IPS-20b (cell line): ENCODE results near the gene DHX38.

Source experiments
- H3K27ac ChIP-seq: one replicate; pipeline ENCODE4 v1.5.1; 2013; ENCODE audit warnings: low read length
- H3K27me3 ChIP-seq: 2 replicates; pipeline ENCODE4 v1.6.1; 2013; ENCODE audit warnings: mild to moderate bottlenecking, low read length, inconsistent platforms; ENCODE audit not compliant: insufficient read depth
- H3K36me3 ChIP-seq: 2 replicates; pipeline ENCODE4 v1.6.1; 2013; ENCODE audit warnings: low read depth, mild to moderate bottlenecking, inconsistent platforms, low read length, moderate library complexity; ENCODE audit not compliant: insufficient read depth
- H3K4me1 ChIP-seq: 2 replicates; pipeline ENCODE4 v1.6.1; 2013; ENCODE audit warnings: mild to moderate bottlenecking, control low read depth, inconsistent platforms, low read length, moderate library complexity; ENCODE audit not compliant: insufficient read depth
- H3K4me3 ChIP-seq: 2 replicates; pipeline ENCODE4 v1.5.1; 2013; ENCODE audit warnings: mild to moderate bottlenecking, low read length, inconsistent platforms
- H3K9ac ChIP-seq: 2 replicates; pipeline ENCODE4 v1.6.1; 2013; ENCODE audit warnings: low read depth, mild to moderate bottlenecking, inconsistent platforms, low read length, moderate library complexity
- H3K9me3 ChIP-seq: 2 replicates; pipeline ENCODE4 v1.6.1; 2013; ENCODE audit warnings: mild to moderate bottlenecking, low read depth, low read length, inconsistent platforms; ENCODE audit not compliant: insufficient read depth

The DHX38 gene

GRCh38 chr16:72149676-72150464, 56.2 kb downstream of the DHX38 start:
- no peak overlapping the region for H3K9ac ChIP-seq
- H3K4me1 ChIP-seq: no peaks in the 10 kb centered on the region
- H3K4me3 ChIP-seq: no peak overlapping the region
- H3K27me3 ChIP-seq: no peaks in the 10 kb centered on the region
- H3K27ac ChIP-seq: no peak overlapping the region
- H3K36me3 ChIP-seq: no peaks in the 10 kb centered on the region
- no peaks in the 10 kb centered on the region for H3K9me3 ChIP-seq

- Histone ChIP-seq H3K4me1 (peaks cover 17% of the 10 kb centered on the region), H3K27ac (no peak overlapping the region), H3K9ac (no peak overlapping the region), H3K36me3 (no peaks in the 10 kb centered on the region), H3K27me3 (no peaks in the 10 kb centered on the region), H3K9me3 (no peaks in the 10 kb centered on the region), H3K4me3 (no peak overlapping the region)
Measured at GRCh38 chr16:72159386-72159785, 65.7 kb downstream of the DHX38 start.

GRCh38 chr16:72159801-72160200, 66.2 kb downstream of the DHX38 start:
- Histone ChIP-seq H3K36me3 (no peaks in the 10 kb centered on the region), H3K4me3 (no peak overlapping the region), H3K9ac (no peak overlapping the region), H3K4me1 (peaks cover 17% of the 10 kb centered on the region), H3K9me3 (no peaks in the 10 kb centered on the region), H3K27me3 (no peaks in the 10 kb centered on the region), H3K27ac (no peak overlapping the region)

- no peaks in the 10 kb centered on the region for H3K36me3 ChIP-seq
- peaks cover 17% of the 10 kb centered on the region for H3K4me1 ChIP-seq
- H3K9ac ChIP-seq: no peak overlapping the region
- no peaks in the 10 kb centered on the region for H3K9me3 ChIP-seq
- no peak overlapping the region for H3K27ac ChIP-seq
- no peaks in the 10 kb centered on the region for H3K27me3 ChIP-seq
- H3K4me3 ChIP-seq: peak overlapping the region; percentile 38; the same call in 1 of the 2 replicates
Measured at GRCh38 chr16:72162105-72162692, 68.6 kb downstream of the DHX38 start.
